WTC11 (cell line): Measurements from ENCODE around the gene TMC1. TPM values are rescaled to one million over a fixed set of nuclear protein-coding genes. Genes with fewer than 3 reads are reported as not detected.

ENCODE experiments used
- ATAC-seq: fragments of 200-7000 bp; cut with Tn5 transposase; 2 replicates; pipeline ENCODE4 v1.10.0; 2021; ENCODE audit warnings: mild to moderate bottlenecking, moderate library complexity
- CTCF ChIA-PET: fragments of 300-600 bp; sonication (Branson Sonifier 250); formaldehyde crosslinking; loops from one replicate; lab custom pipeline; 2021; ENCODE audit warnings: antibody characterized with exemption; lab: Charles Lee
- POLR2A ChIA-PET: fragments of 350-600 bp; sonication (Branson Sonifier 250); formaldehyde crosslinking; loops from one replicate; lab custom pipeline; 2021; ENCODE audit warnings: antibody characterized with exemption; lab: Charles Lee
- DNase-seq: peaks from one replicate; pipeline ENCODE4 v3.0.0; 2021; ENCODE audit warnings: low spot score
- H3K27ac Mint-ChIP-seq: 2 replicates; pipeline ENCODE4 v1.8.0; 2021; ENCODE audit warnings: mixed read lengths
- H3K27me3 Mint-ChIP-seq: 2 replicates; pipeline ENCODE4 v1.8.0; 2021; ENCODE audit warnings: low read depth, mild to moderate bottlenecking, moderate library complexity, mixed read lengths
- H3K36me3 Mint-ChIP-seq: 2 replicates; pipeline ENCODE4 v1.8.0; 2021; ENCODE audit warnings: mixed read lengths
- H3K4me1 Mint-ChIP-seq: 2 replicates; pipeline ENCODE4 v1.8.0; 2022; ENCODE audit warnings: mixed read lengths
- H3K4me3 Mint-ChIP-seq: 2 replicates; pipeline ENCODE4 v1.8.0; 2021; ENCODE audit warnings: mild to moderate bottlenecking, moderate library complexity, mixed read lengths
- H3K9me3 Mint-ChIP-seq: 2 replicates; pipeline ENCODE4 v1.8.0; 2021; ENCODE audit warnings: mixed read lengths
- ATF3 ChIP-seq: sonication (generic); formaldehyde crosslinking; conservative IDR thresholded peaks from 2 replicates; pipeline ENCODE4 v1.8.1; 2022; ENCODE audit warnings: mild to moderate bottlenecking, missing genetic modification reagents
- ELF4 ChIP-seq: sonication (generic); formaldehyde crosslinking; IDR thresholded peaks from 2 replicates; pipeline ENCODE4 v1.8.1; 2022; ENCODE audit warnings: low read depth, mild to moderate bottlenecking, moderate library complexity, missing genetic modification reagents
- ERG ChIP-seq: fragments of 250-450 bp; sonication (Bioruptor Pico); IDR thresholded peaks from 2 replicates; pipeline ENCODE4 v1.8.0; 2021; ENCODE audit warnings: mild to moderate bottlenecking
- FOXP4 ChIP-seq: sonication (generic); formaldehyde crosslinking; IDR thresholded peaks from 2 replicates; pipeline ENCODE4 v1.8.0; 2022; ENCODE audit warnings: mild to moderate bottlenecking, missing genetic modification reagents
- IRF2 ChIP-seq: sonication (generic); formaldehyde crosslinking; IDR thresholded peaks from 2 replicates; pipeline ENCODE4 v1.8.0; 2022; ENCODE audit warnings: low read depth, missing genetic modification reagents, borderline replicate concordance
- JAZF1 ChIP-seq: fragments of 250-450 bp; sonication (Bioruptor Pico); IDR thresholded peaks from 2 replicates; pipeline ENCODE4 v1.9.0; 2021; ENCODE audit warnings: moderate library complexity, mild to moderate bottlenecking, inconsistent platforms
- JUN ChIP-seq: sonication (generic); formaldehyde crosslinking; IDR thresholded peaks from 2 replicates; pipeline ENCODE4 v1.8.0; 2023; ENCODE audit warnings: mild to moderate bottlenecking, missing genetic modification reagents
- MAX ChIP-seq: sonication (generic); formaldehyde crosslinking; IDR thresholded peaks from 2 replicates; pipeline ENCODE4 v1.8.0; 2022; ENCODE audit warnings: mild to moderate bottlenecking, missing genetic modification reagents
- MXD4 ChIP-seq: fragments of 250-450 bp; sonication (Bioruptor Pico); IDR thresholded peaks from 2 replicates; pipeline ENCODE4 v1.8.0; 2021; ENCODE audit warnings: mild to moderate bottlenecking, moderate library complexity, borderline replicate concordance
- NR1H2 ChIP-seq: sonication (generic); formaldehyde crosslinking; IDR thresholded peaks from 2 replicates; pipeline ENCODE4 v1.9.0; 2021; ENCODE audit warnings: mild to moderate bottlenecking, moderate library complexity, missing genetic modification reagents
- OVOL2 ChIP-seq: fragments of 250-450 bp; sonication (Bioruptor Pico); IDR thresholded peaks from 2 replicates; pipeline ENCODE4 v1.9.0; 2021; ENCODE audit warnings: mild to moderate bottlenecking, borderline replicate concordance
- SOX15 ChIP-seq: fragments of 250-450 bp; sonication (Bioruptor Pico); IDR thresholded peaks from 2 replicates; pipeline ENCODE4 v1.9.0; 2021; ENCODE audit warnings: mild to moderate bottlenecking
- STAT6 ChIP-seq: sonication (generic); formaldehyde crosslinking; conservative IDR thresholded peaks from 2 replicates; pipeline ENCODE4 v1.8.1; 2023; ENCODE audit warnings: mild to moderate bottlenecking, low read depth, missing genetic modification reagents, moderate library complexity
- TCF7 ChIP-seq: sonication (generic); formaldehyde crosslinking; IDR thresholded peaks from 2 replicates; pipeline ENCODE4 v1.8.0; 2022; ENCODE audit warnings: mild to moderate bottlenecking, low read depth, missing genetic modification reagents, moderate library complexity
- TEAD4 ChIP-seq: sonication (generic); formaldehyde crosslinking; IDR thresholded peaks from 2 replicates; pipeline ENCODE4 v1.8.0; 2022; ENCODE audit warnings: mild to moderate bottlenecking, missing genetic modification reagents
- TP53 ChIP-seq: sonication (generic); formaldehyde crosslinking; IDR thresholded peaks from 2 replicates; pipeline ENCODE4 v1.8.1; 2023; ENCODE audit warnings: mild to moderate bottlenecking, missing genetic modification reagents
- USF2 ChIP-seq: sonication (generic); formaldehyde crosslinking; IDR thresholded peaks from 2 replicates; pipeline ENCODE4 v1.8.1; 2023; ENCODE audit warnings: mild to moderate bottlenecking, missing genetic modification reagents, moderate library complexity
- ZBTB21 ChIP-seq: sonication (generic); formaldehyde crosslinking; IDR thresholded peaks from 2 replicates; pipeline ENCODE4 v1.8.1; 2023; ENCODE audit warnings: mild to moderate bottlenecking, missing genetic modification reagents, borderline replicate concordance
- ZNF121 ChIP-seq: sonication (generic); formaldehyde crosslinking; IDR thresholded peaks from 2 replicates; pipeline ENCODE4 v1.8.0; 2023; ENCODE audit warnings: missing genetic modification reagents
- ZNF138 ChIP-seq: sonication (generic); formaldehyde crosslinking; conservative IDR thresholded peaks from 2 replicates; pipeline ENCODE4 v1.8.1; 2022; ENCODE audit warnings: mild to moderate bottlenecking, moderate library complexity, missing genetic modification reagents
- ZNF416 ChIP-seq: fragments of 250-450 bp; sonication (Bioruptor Pico); IDR thresholded peaks from 2 replicates; pipeline ENCODE4 v1.9.0; 2021; ENCODE audit warnings: mild to moderate bottlenecking, inconsistent platforms
- ZNF512 ChIP-seq: sonication (generic); formaldehyde crosslinking; IDR thresholded peaks from 2 replicates; pipeline ENCODE4 v1.8.1; 2022; ENCODE audit warnings: missing genetic modification reagents, borderline replicate concordance
- ZNF671 ChIP-seq: fragments of 250-450 bp; sonication (Bioruptor Pico); IDR thresholded peaks from 2 replicates; pipeline ENCODE4 v1.8.0; 2021; ENCODE audit warnings: mild to moderate bottlenecking
- total RNA-seq: library from RNA; stranded (reverse); gene quantifications from 3 replicates; pipeline ENCODE4 v1.2.3, GENCODE V29; 2021
- TF ChIP-seq, protein P1 (sequence below): fragments of 200-600 bp; IDR thresholded peaks from 2 replicates; pipeline ENCODE4 v1.8.0; 2022; ENCODE audit warnings: antibody characterized with exemption
- TF ChIP-seq, protein P2 (sequence below): sonication (generic); formaldehyde crosslinking; IDR thresholded peaks from 2 replicates; pipeline ENCODE4 v1.8.0; 2022; ENCODE audit warnings: mild to moderate bottlenecking, missing genetic modification reagents

The TMC1 gene
- total RNA-seq, 1 experiment from 2014 or later, result 0.31 TPM

GRCh38 chr9:72874344-72874743, 352.9 kb downstream of the TMC1 start:
- Mint-ChIP-seq H3K27me3 (no peaks in the 10 kb centered on the region), H3K4me3 (no peak overlapping the region), H3K27ac (no peak overlapping the region), H3K4me1 (peaks cover 7% of the 10 kb centered on the region), H3K9me3 (0 out of 2 replicates have a peak, but pooled peaks cover 6% of the 10 kb centered on the region), H3K36me3 (no peaks in the 10 kb centered on the region)
- CTCF ChIA-PET, result interaction anchor here (0.9 kb wide), 1 partner anchor 148 kb away, joined by 3 read pairs; no protein-coding TSS in a partner anchor
- no peak for DNase-seq
- POLR2A ChIA-PET, result no interaction called here
- no peak for ATAC-seq
- no peak for TF ChIP-seq ZBTB21 (CRISPR knock-in tag)
- TF ChIP-seq, protein P1, sequence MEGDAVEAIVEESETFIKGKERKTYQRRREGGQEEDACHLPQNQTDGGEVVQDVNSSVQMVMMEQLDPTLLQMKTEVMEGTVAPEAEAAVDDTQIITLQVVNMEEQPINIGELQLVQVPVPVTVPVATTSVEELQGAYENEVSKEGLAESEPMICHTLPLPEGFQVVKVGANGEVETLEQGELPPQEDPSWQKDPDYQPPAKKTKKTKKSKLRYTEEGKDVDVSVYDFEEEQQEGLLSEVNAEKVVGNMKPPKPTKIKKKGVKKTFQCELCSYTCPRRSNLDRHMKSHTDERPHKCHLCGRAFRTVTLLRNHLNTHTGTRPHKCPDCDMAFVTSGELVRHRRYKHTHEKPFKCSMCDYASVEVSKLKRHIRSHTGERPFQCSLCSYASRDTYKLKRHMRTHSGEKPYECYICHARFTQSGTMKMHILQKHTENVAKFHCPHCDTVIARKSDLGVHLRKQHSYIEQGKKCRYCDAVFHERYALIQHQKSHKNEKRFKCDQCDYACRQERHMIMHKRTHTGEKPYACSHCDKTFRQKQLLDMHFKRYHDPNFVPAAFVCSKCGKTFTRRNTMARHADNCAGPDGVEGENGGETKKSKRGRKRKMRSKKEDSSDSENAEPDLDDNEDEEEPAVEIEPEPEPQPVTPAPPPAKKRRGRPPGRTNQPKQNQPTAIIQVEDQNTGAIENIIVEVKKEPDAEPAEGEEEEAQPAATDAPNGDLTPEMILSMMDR, result no peak
- TF ChIP-seq TCF7, result no peak
- no peak for TF ChIP-seq JAZF1 (CRISPR knock-in tag)
- no peak for TF ChIP-seq STAT6
- TF ChIP-seq ZNF121 (CRISPR knock-in tag), result no peak
- no peak for TF ChIP-seq ZNF671
- no peak for TF ChIP-seq TEAD4
- no peak for TF ChIP-seq ZNF138 (CRISPR knock-in tag)
- TF ChIP-seq, protein P2, sequence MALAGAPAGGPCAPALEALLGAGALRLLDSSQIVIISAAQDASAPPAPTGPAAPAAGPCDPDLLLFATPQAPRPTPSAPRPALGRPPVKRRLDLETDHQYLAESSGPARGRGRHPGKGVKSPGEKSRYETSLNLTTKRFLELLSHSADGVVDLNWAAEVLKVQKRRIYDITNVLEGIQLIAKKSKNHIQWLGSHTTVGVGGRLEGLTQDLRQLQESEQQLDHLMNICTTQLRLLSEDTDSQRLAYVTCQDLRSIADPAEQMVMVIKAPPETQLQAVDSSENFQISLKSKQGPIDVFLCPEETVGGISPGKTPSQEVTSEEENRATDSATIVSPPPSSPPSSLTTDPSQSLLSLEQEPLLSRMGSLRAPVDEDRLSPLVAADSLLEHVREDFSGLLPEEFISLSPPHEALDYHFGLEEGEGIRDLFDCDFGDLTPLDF, result no peak
- TF ChIP-seq OVOL2 (CRISPR knock-in tag), result no peak
- no peak for TF ChIP-seq IRF2 (CRISPR knock-in tag)

- ChIA-PET POLR2A (no interaction called here), CTCF (interaction anchor here (1.4 kb wide), 1 partner anchor 18 kb away, joined by 3 read pairs; no protein-coding TSS in a partner anchor)
- H3K9me3 Mint-ChIP-seq, result 0 out of 2 replicates have a peak, but pooled peaks cover 6% of the 10 kb centered on the region
- H3K4me1 Mint-ChIP-seq, result peaks cover 7% of the 10 kb centered on the region
- DNase-seq (no peak), ATAC-seq (no peak)
- H3K4me3 Mint-ChIP-seq, result no peak overlapping the region
- no peaks in the 10 kb centered on the region for H3K36me3 Mint-ChIP-seq
- no peak for TF ChIP-seq MAX (CRISPR knock-in tag)
- TF ChIP-seq USF2 (CRISPR knock-in tag), result no peak
- TF ChIP-seq ZNF512 (CRISPR knock-in tag), result no peak
- no peak for TF ChIP-seq ATF3
- no peak for TF ChIP-seq TP53 (CRISPR knock-in tag)
- no peak for TF ChIP-seq ELF4 (CRISPR knock-in tag)
- TF ChIP-seq MXD4 (CRISPR knock-in tag), result no peak
- no peak for TF ChIP-seq ERG (CRISPR knock-in tag)
- TF ChIP-seq JUN (CRISPR knock-in tag), result no peak
- TF ChIP-seq NR1H2 (CRISPR knock-in tag), result no peak
- no peak for TF ChIP-seq FOXP4 (CRISPR knock-in tag)
- no peak for TF ChIP-seq SOX15 (CRISPR knock-in tag)
- TF ChIP-seq ZNF416 (CRISPR knock-in tag), result no peak
- TF ChIP-seq IRF2 (CRISPR knock-in tag), result no peak
- H3K27ac Mint-ChIP-seq, result no peak overlapping the region
- H3K27me3 Mint-ChIP-seq, result no peaks in the 10 kb centered on the region
Observed at GRCh38 chr9:72875221-72875620, 353.8 kb downstream of the TMC1 start.
